Stimulated activated CD8-positive, alpha-beta memory T cell treated with anti-CD3 and anti-CD28 coated beads, Interleukin-15, amount 100 ng/mL, for 48 hours (primary cell): ENCODE data around the gene HOXA11.

Source experiments
- DNase-seq, 2 donors: peaks; one replicate each; pipeline ENCODE4 v3.0.0-alpha.2; 2020; ENCODE audit warnings: low read depth in 2 of 2

Gene HOXA11

DNA sequence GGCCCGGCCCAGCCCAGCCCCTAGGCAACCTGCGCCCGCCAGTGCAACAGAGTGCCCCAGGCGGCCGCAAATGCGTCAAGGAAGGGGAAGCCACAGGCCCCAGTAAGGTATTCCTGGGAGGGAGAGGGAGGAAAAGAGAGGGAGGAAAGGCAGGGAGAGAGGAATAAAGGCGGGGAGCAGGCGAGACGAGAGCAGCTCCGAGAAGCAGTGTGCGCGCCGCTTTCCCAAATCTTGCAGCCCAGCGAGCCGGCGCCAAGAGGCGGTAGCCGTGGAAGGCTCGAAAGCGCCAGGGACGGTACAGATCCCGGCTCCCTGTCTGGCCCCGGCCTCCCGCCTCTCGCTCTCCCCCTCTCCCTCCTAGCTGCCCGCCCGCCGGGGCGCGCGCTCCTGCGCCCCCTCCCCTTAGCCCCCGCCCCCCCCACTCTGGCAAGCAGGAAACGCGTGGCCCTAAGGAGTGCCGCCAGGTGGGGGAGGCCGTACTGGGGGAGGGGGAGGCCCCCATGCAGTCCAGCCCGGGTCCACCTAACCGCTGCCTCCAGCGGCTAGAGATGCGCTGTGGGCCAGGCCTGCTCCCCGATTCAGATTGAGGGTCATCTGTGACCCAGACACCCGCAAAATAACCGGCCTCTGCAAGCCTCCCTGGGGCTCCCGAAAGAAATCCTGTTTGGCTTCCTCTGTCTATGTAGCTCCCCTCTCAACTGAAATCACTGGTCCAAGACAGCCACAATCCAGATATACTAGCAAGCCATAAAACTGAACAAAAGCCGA, 15.2 kb downstream of the HOXA11 start:
- DNase-seq: no peak

DNA sequence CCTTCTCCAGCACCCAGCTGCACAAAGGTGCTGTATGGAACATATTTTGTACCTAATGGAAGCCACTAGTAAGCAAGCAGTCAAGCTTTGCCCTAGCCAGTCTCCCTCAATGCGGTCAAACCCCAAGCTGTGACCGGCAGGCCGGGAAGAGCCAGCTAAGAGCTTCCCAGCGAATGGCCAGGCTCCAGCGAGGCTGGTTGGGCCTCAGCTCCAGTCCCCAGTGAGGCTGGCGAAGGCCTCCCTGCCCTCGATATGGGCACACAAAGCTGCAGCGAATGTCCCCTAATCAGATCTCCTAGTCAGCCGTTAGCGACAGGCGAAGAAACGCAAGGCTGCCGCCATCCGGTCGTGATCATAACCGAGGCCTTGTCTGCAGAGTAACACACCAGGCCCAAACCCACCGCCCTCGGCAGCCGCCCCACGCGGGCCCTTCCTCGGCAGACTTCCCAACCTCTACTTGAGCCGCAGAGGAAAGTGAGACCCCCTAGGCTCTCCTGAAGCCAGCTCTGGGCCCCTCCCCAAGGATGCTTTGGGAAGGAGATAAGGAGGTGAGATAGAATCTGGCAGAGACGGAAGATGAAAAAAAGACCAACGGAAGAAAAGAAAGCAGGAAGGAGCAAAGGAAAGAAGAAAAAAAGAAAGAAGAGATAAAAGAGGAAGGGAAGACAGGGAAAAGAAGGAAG, 16.6 kb downstream of the HOXA11 start:
- DNase-seq: no peak

DNA sequence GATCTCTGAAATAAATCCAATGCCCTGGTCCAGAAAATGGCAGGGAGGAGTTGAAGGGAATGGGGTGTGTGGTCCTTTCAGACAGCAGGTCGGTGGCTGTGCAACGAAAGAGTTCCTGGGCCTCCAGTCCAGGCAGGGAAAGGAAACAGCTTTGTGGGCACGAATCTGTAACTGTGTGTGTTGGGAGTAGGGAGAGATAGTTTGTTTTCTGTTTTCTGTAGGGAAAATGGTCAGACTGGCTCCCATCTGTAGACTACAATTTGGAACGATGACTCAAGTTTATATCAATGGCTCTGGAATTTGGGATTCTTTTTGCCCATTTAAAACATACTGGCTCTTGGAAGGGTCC, 17.1 kb downstream of the HOXA11 start:
- DNase-seq: no peak

DNA sequence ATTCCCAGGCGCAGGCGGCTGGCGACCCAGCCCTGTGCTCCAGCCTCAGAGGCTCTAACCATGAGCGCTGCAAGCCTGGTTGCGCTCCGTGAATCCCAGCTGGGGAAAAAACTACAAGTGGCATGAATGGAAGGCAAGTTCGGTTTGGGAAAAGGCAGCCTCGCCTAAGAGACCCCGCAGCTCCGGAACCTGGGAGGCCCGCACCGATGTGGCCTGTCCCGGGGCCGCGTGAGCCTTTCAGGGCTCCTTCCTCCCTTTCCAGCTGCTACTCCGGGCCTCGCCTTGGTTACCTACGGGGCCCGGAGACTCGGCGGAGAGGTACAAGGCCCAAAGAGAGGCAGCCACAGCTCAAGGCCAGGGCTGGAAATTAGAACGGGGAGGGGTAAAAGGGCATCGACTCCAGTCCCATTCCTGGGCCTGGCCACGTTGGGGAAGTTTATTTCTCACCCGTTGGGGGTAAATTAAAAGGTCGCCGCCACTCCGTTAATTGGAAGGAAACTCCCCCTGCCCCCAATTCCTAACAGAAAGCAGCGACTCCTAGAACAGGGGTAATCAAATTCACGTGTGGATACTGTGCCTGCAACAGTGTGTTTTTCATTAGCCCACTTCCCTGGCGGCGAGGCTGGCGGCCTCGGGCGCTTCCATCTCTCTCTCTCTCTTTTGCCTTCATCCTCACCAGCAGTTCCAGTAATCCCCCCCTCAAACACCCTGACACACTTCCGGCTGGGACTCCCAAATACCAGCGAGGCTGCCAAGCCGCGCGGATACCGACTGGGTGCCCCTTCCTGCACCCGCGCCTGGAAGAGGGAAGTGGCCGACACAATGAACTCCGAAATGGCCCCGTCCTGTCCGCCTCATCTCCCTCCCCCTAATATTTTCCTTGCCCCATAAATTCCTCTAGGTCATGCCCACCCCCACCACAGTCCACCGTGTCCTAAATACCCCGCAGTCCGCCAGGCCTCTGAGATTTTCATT, 18.2 kb downstream of the HOXA11 start:
- no peak for DNase-seq

DNA sequence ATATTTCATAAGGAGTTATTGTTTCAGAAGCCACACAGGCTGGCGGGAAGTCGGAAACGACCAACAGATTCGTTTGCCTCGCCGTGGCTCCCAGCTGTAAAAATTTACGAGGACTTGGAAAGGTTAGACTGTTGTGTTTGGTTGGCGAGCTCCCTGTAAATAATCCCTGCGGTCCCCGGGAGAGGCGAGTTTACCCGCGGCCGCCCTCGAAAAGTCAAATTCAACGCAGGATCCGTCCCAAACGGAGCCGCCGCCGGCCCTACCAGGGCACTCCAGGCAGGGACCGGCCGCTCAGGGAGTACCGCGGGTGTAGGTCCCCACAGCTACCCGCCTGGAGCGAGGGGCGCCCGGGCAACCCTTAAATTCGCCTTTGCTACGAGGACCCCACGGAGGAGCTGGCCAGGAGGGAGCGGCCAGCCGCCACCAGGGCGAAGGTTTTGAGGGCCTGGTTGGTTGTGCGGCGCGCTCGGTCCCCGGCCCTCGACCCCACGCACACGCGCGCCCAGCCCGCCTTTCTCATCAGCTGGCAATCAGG, 19.0 kb downstream of the HOXA11 start:
- no peak for DNase-seq

DNA sequence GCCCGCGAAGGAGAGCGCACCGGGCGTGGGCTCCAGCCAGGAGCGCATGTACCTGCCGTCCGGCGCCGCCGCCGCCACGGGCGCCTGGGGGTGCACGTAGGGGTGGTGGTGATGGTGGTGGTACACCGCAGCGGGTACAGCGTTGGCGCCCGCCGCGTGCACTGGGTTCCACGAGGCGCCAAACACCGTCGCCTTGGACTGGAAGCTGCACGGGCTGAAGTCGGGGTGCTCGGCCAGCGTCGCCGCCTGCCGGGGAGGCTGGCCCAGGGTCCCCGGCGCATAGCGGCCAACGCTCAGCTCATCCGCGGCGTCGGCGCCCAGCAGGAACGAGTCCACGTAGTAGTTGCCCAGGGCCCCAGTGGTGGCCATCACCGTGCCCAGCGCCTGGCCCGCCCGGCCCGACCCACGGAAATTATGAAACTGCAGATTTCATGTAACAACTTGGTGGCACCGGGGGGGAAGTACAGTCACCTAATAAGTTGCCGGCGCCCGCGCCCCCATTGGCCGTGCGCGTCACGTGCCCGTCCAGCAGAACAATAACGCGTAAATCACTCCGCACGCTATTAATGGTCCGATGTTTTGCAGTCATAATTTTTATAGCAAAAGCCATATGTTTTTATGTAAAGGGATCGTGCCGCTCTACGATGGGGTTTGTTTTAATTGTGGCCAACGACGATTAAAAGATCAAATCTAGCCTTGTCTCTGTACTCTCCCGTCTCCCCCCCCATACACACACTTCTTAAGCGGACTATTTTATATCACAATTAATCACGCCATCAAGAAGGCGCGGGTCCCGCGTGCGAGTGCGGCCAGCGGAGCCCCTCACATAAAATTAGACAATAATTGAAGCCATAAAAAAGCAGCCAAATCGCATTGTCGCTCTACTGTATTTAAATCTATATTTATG, 19.7 kb downstream of the HOXA11 start, which contains the start of gene HOXA9:
Gene HOXA9, minus strand, starts transcription at position 449 of the 907 bp plus-strand sequence. Its CDS starts 80 bp downstream, at position 369.
- DNase-seq: no peak

DNA sequence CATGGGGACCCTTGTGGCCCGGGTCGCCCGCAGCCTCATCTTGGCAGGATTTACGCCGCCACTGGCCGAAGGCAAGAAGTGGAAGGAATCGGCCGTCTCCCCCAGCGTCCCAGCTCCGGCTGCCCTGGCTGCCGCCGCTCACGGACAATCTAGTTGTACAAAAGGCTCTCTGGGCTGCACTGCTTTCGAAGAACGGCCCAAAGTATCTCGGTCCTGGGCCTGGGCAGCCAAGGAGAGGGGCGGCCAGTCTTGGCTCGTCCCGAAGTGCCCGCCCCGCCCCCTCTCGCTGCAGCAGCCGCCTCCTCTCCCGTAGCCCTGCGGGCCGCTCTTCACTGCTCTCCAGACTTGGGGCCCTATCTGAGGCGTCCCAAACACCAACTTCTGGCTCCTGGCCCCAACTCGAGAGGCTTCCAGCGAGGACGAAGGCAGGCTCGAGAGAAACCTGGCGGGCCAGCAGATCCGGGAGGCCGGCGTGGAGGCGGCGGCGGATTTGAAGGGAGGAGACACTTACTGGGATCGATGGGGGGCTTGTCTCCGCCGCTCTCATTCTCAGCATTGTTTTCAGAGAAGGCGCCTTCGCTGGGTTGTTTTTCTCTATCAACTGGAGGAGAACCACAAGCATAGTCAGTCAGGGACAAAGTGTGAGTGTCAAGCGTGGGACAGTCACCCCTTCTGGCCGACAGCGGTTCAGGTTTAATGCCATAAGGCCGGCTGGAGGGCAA, 20.5 kb downstream of the HOXA11 start:
- DNase-seq: no peak

DNA sequence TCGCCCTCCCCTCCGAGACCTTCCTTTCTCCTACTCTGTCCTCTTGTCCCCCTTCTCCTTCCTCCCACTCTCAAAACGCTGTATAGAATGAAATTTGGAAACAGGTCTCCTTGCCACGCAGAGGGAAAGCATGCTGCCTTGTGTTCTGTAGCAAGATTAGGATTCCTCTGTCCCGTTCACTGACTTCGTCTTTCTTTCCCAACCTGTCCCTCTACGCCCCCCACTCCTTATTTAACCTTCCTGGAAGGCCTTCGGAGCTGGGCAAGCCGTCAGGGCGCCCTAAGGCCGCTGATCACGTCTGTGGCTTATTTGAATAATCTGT, 21.0 kb downstream of the HOXA11 start:
- DNase-seq: no peak

DNA sequence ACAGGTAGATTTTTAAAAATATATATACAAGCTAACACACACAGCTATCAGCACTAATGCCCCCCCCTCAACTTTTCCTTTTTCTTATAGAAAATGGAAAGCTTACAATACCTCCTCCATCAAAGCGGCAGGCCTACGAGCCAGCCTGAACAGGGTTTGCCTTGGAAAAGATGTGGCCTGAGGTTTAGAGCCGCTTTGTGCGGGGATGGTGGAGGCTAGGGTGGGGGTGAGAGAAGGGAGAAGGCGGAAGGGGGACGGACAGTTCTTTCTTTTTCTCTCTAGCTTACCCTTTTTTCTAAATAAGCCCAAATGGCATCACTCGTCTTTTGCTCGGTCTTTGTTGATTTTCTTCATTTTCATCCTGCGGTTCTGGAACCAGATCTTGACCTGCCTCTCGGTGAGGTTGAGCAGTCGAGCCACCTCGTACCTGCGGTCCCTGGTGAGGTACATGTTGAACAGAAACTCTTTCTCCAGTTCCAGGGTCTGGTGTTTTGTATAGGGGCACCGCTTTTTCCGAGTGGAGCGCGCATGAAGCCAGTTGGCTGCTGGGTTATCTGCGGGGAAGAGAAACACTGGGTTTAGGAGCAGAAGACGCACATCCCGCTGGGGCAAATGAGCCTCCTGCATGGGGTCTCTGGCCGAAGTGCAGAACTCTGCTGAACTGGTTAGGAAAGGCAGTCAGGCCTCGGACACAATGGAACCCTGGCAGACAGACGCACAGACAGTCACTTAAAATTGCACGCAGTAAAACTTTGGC, 21.6 kb downstream of the HOXA11 start:
- no peak for DNase-seq

DNA sequence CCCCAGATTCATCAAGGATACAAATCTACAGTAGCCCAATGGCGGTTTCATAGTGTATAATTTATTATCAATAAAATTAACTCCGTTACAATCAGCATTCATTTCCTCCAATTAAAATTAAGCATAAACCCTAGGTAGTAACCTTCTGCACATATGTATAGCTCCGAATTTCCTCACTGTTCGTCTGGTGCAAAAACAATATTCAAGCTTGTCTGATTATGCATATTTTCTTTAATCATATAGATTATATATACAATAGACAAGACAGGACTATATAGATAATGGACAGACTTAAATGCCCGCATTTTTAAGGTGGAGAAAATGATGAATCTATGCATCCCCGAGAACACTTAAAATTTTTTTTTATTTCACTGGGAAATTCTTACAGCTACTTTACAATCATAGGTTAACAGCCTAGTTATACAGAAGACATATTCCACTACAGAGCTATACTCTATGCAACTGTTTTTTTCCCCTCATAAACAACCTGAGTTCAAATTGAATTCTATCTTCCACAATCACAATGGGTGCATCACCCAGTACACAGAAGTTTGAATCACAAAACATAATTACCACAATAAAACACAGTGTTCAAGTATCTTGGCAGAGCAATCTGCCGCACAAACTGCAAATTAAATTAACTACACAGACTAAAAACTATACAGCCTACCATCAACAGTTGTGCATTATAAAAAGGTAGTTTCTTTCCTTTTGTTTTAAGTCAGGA, 22.3 kb downstream of the HOXA11 start:
- DNase-seq: no peak

DNA sequence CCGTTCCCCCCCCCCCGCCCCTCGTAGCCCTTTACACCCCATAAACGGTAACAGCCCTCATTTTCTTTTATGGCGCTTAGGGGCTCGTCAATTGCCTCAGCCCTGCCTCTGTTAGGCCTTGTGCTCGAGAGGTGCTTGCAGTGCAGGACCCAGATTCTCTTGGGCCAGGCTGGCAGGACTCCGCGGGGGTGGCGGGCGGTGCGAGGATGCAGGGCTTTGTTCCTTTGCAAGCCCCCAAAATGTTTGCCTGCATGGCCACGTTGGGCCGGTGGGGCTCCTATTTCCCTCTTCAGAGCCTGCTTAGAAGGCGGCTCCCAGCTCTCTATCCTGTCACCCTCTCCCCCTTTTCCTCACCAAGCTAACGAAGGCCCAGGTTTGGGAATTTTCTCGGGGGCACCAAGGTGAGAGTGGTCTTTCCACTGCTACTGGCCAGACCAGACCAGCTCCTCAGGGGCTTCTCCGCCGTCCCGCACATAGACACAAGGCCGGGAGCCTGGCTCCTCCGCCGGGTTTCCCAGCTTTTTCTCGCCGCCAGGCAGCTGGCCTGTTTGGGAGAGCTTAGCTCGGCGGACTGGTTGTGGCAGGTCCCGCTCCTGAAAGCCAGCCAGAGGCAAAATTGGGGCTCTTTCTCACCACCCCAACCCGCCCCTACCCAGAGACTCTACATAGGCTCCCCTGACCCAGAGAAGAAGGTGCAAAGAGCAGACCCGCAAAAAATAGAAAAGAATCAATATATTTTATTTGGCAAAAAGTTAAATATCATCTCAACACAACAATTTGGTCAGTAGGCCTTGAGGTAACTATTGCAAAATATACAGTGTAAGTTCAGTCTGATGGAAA, 23.1 kb downstream of the HOXA11 start:
- DNase-seq: no peak

DNA sequence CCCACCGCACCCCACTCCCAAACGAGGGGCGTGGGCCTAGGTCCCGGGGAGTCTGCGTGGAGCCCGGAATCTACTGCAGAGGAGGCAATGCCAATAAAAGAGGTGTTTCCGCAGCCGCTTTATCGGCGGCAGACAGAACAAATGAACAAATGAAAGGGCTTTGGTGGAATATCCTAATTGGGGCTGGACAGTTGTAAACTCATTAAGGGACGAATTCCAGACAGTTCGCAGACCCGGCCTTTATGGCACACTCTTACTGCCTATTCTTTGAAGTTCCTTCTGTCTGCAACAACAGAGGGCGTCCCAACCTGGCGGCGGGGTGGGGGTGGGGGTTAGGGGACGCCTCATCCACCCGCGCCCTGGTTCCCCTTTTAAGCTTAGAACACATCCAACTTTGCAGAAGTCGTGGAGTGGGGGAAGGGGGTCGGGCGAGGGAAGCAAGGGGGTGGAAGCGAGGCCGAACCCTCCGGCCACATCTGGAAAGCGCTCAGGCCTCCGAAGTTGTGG, 23.8 kb downstream of the HOXA11 start:
- DNase-seq: no peak

DNA sequence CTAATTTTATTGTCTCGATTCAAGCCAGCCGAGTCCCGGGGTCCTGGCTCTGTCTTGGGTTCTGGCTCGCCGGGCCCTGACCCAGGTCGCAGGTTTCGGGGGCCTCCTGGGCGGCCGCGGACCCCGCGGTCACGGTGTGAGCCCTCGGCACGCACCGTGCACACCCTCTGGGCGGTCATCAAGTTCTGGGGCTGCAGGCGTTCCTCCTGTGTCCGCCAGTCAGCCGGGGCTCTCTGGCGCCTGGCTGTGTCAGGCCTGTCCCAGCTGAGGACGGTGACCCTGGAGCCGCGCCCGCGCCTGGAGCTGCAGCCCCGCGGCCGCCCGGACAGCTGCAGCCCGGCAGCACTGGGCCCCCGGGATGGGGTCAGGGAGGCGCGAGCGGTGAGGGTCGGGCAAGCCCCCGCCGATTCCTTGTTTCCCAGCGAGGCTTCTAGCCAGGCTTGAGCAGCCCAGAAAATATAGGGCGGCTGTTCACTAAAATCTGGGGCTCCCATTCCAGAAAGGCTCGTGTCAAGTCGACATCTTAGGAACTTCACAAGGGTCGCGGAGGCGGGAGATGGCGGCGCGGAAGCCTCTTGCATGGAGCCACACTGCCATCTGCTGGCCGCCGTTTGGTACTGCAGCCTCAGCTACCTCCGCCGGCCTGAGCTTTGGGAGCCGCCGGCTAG, 24.4 kb downstream of the HOXA11 start:
- peak; percentile 63 to 66 for DNase-seq

DNA sequence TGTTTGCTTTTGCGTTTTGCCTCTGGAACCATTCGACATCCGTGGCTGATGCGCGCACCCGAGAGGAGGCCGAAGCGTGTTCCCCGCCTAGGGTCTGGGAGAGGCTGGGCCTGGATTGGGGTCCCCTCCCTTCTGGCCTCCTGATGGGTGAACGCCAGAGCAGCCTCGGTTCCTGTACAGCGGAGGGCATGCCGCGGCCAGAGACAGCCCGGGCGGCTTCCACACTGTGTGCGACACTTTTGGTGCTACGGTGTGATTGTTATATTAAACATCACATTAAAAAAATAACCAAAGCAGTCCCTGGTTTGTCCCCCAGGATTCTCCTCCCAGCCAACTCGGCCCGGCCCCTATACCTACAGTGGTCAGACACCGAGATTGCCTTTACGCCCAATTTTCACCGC, 24.9 kb downstream of the HOXA11 start:
- DNase-seq: no peak

DNA sequence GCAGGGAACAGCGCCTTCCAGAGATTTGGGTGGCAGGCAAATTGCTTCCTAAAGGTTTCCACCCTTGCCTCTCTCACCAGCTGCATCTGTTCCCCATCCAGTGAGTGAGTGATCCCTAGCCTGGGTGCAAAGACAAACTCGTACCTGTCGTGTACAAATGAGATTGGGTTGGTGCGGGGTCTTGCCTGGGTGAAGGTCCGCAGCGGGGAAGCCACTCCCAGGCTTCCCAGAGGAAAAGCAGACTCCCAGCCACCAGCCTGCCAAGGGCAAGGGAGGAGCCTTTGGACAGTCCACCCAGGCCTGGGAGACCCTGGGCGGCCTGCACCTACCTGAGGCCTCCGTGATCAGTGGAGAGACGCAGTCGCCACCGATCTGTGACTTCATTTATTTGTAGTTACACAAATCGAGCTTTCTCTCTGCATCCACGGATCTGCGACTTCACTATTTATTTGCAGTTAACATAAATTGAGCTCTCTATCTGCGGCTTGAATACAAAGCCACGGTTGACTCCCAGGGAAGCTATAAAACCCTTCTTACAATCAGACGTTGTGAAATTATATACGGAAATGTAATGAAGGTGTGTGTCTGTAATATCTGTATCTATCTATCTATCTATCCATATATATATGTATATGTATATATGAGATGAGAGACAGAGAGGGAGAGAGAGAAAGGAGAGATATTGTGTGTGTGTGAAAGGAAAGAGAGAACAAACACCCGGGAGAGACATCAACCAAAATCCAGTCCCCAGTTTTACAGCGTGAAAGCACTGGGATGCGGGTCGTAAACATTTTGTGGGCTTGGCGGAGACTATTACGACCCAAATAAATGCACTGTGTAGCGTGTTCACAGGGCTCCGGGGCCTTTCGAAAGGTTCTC, 25.5 kb downstream of the HOXA11 start:
- DNase-seq: no peak
